HG02870 (cell line): ENCODE results near the gene VEGFB.
A peak's percentile ranks its signal among the peaks of the same experiment; 100 is the strongest.

Source experiments
- ATAC-seq: cut with Tn5 transposase; IDR thresholded peaks from one replicate; pipeline ENCODE4 v1.9.1; 2021; ENCODE audit warnings: mild to moderate bottlenecking, moderate library complexity; ENCODE audit not compliant: unreplicated experiment

The VEGFB gene

DNA sequence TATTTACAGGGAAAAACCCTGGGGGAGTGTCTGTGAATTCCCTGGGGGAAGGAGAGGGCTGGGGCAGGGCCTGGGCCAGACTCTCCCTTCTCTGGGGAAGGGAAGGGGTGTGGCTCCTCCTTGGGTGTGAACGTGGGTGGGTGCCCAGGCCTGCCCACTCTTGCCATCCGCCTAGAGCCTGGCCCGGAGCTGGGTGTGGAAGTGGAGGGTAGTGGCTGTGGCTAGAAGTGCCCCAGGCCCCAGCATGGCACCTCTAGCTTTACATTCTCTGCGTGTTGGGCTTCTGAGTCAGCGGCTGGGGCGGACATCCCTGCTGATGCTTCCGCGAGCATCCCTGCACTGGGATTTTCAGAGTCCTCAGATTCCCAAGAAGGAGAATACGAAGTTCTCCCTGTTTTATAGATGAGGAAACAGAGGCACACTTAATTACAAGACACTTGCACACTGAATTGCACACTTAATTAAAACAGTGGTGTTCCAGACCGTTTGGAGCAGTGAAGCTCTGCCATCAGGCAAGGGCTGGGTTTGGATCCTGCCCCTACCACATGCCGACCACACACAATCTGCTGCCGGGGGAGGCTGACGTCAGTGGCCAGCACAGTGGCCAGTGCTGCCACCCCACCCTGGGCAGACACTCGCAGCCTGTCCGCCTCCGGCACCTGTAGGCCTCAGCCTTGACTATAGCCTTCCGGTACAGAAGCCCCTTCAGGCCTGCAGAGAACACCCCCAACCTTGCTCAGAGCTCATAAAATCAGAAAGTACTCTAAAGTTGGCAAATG is 42.5 kb downstream of the VEGFB start:
- ATAC-seq, result no peak

DNA sequence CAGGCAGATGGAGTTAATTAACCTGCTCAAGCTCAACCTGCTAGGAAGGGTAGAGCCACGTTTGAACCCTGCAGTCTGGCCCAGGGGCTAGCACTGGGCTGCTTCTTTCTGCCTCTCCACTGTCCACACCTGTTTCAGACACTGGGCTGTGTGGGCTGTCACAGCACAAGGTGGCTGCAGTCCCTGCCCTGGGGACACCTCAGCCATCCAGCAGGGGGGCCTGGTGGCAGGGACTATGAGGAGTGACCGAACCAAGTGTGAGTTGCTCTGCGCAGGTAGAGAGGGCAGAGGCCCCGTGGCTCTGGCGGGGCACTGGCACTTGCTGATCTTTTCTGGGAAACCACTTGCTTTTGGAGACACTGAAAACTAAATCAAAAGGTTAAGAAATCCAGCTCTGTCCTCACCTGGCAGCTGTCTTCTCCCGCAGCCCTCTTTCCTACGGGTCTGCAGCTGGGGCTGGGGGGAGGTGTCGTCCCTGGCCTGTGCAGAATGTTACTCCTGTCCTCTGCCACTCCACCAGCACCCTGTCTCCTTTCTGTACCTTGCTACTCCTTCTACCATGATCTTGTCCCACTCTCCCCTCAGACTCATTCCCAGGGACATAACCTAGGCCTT is 44.3 kb downstream of the VEGFB start:
- ATAC-seq, result no peak

DNA sequence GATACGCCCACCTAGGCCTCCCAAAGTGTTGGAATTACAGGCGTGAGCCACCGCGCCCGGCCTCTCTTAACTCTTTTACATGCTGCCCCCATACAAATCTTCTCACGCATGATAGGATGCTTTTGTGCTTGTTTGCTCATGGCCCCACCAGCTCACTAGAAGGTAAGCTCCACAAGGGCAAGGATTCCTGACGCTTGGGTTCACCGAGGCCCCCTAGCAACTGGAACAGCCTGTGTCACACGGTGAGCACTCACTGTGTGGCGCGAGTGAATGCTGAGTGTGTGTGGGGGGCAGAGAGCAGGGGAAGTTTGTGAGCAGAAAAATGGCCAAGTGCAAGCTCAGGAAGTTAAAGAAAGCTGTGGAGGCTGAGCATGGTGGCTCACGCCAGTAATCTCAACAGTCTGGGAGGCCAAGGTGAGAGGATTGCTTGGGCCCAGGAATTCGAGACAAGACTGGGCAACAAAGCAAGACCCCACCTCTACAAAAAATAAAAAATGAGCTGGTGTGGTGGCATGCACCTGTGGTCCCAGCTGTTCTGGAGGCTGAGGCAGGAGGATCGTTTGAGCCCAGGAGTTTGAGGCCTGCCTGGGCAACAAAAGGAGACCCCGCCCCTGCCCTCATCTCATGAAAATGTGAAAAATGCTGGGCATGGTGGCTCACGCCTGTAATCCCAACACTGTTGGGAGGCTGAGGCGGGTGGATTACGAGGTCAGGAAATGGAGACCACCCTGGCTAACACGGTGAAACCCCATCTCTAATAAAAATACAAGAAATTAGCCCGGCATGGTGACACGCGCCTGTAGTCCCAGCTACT is 47.8 kb downstream of the VEGFB start:
- no peak for ATAC-seq

DNA sequence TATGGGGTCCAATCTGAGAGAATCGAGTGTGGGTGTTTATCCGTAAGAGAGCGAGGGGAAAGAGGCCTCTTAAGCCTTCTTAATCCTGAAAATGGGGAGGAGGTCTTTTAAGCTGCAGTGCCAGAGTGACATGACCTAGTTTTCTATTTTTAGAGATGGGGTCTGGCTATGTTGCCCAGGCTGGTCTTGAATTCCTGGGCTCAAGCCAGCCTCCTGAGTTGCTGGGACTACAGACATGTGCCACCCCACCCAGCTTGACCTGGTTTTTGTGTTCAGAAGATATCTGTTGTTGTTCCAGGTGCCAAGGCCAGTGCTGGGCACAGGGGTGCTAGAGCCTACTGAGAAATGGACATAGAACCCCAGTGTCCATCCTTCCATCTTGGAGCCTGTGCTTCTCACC is 48.7 kb downstream of the VEGFB start:
- no peak for ATAC-seq

DNA sequence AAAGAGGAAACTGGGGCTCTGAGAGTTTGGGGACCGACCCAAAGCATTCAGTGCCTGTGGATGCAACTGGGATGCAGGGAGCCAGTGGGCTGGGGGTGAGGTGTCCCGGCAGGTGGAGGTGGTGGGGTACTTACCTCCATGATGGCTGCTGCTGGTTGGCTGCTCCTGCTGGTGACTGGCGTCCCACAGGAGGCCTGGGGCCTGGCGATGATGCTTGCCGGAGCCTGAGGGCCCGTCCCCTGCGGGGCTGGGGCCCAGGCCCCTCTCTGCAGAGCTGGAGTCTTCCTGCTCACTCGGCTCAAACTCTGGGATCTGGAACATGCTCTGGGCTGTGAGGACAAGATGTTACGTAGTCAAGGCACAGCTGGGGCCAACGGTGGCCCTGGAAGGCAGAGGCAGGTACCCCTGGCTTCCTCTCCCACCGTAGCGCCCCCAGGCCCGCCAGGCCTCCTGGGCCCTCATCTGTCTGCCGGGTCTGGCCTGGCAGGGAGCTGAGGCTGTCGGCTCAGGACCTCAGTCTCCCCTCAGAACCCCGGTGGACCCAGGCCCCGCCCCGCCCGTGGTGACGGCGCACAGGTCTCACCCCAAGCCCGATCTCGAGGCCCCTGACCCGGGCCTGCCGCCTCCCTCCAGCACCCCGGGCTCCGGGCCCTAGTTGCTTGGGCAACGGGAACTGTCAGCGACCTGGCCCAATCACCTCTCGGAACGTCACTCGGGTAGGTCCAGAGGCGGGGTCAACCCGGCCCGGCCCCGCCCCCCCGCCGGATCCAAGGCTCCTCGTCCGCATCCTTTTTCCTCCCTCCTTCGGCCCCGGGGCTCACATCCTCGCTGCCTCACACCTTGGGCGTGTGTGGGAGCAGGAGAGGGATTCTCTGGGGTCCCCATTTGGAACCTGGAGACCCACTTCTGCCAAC is 49.9 kb downstream of the VEGFB start, which contains the start of gene BAD:
BAD (minus strand) TSS at position 618 of the 914 bp plus-strand sequence; CDS start at position 321, 297 bp downstream.
- peak; percentile 75 for ATAC-seq

DNA sequence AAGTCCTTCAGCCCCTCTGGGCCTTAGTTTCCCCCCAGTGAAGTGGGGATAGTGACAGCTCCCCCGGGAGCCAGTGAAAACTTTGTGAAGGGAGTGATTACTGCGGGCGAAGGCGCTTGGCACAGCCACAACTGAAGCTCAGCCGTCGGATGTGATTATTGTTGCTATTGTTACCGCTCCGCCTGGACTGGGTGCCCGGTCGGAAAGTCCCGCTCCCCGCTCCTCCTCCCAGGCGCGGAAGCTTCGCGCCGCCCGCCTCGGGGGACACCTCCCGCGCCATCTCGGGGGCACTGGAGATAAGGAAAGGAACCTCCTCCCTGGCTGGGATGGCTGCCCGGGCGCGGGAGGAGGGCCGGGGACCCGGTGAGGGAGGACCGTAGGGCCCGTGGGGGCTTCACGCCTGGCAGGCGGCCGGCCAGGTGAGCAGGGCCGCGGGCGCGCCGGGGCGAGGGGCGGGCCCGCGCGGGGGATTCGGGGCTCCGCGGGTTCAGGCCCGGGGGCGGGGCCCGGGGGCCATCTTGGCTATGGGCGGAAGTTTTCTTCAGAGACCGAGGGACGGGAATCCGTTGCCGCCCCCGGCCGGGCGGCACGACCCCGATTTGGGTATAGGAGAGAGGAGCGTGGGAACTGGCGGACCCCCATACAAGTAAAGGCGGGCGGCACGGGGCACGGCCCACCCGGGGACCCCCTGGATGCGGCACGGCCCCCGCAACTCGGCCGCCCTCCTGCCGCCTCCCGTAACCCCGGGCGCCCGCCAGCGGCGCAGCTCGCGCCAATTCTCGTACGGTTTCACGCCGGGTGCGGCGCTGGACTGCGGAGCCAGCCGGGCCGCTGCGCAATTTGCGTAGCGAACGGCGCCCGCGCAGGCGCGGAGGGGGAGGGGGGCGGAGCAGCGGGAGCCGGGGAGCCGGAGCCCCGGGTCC is 50.8 kb downstream of the VEGFB start, which contains the start of gene GPR137:
GPR137 (plus strand) TSS at position 887 of the 923 bp plus-strand sequence. CDS start 677 bp downstream, outside the sequence.
- peak; percentile 45 for ATAC-seq

DNA sequence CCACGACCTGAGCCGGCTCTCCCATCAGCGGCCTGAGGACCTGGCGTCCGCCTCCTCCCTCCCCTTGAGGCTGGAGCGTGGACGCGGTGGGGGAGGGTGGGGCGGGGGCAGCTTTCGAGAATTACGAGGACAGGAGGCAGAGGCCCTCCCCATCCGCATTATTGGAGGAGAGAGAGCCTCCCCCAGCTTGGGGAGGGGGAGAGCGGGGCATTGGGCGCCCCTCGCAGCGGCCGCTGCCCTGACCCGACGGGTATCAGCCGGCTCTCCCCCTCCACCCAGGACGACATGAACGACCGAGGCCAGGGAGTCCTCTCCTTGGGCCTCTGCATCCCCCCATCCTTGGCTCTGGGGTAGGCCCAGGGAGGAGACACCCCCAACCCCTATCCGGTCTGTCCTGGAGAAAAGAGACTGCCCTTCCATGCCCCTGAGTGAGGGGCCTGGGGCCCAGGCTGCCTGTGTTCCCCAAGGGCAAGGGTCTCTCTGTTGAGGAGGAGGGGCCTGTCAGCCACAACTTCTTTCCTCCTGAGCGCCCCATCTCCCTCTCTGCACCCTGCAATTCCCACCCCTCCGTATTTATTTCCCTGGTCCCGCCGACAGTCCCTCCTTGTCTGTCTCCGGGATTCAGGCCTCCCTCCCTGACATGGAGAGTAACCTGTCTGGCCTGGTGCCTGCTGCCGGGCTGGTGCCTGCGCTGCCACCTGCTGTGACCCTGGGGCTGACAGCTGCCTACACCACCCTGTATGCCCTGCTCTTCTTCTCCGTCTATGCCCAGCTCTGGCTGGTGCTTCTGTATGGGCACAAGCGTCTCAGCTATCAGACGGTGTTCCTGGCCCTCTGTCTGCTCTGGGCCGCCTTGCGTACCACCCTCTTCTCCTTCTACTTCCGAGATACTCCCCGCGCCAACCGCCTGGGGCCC is 51.8 kb downstream of the VEGFB start:
- no peak for ATAC-seq

DNA sequence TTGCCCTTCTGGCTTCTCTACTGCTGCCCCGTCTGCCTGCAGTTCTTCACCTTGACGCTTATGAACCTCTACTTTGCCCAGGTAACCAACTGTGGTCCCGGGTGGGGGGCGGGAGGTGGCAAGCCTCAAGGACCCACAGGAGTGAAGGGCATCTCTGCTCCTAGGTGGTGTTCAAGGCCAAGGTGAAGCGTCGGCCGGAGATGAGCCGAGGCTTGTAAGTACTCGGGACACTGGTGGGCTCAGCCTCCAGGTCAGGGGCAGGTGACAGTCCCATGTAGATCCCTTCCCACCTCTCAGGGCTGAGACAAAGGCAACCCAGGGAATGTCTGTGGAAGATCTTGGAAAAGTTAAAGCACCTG is 52.4 kb downstream of the VEGFB start:
- no peak for ATAC-seq

DNA sequence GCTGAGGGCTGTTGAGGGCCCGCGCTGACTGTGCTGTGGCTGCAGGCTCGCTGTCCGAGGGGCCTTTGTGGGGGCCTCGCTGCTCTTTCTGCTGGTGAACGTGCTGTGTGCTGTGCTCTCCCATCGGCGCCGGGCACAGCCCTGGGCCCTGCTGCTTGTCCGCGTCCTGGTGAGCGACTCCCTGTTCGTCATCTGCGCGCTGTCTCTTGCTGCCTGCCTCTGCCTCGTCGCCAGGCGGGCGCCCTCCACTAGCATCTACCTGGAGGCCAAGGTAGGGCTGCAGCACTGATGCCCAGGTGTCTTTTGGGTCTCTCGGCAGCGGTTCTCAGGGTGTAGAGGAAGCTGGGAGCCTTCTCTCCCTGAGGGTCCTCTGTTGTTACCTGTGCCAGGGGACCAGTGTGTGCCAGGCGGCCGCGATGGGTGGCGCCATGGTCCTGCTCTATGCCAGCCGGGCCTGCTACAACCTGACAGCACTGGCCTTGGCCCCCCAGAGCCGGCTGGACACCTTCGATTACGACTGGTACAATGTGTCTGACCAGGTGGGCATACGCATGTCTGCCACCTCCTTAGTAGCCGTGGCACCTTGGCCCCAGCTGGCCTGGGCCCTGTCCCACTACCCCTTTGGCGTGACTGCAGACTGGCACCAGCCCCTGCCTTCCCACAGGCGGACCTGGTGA is 53.4 kb downstream of the VEGFB start:
- ATAC-seq, result no peak

DNA sequence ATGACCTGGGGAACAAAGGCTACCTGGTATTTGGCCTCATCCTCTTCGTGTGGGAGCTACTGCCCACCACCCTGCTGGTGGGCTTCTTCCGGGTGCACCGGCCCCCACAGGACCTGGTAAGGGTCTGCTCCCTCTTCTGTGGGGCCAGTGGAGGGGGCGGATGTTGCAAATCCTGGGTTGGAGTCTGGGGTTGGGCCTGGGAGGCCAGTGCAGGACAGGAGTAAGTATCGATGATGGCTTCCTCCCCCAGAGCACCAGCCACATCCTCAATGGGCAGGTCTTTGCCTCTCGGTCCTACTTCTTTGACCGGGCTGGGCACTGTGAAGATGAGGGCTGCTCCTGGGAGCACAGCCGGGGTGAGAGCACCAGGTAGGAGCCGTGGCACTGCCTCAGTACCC is 54.0 kb downstream of the VEGFB start:
- ATAC-seq, result no peak
